NOMO-1 (cell line): Measurements from ENCODE around the gene OR52W1.

Experiments used
- DNase-seq, 2 experiments: peaks; one replicate each; lab custom pipeline; 2025; ENCODE audit not compliant: unreplicated experiment in 2 of 2; lab: John Stamatoyannopoulos, UW

OR52W1 gene

GRCh38 chr11:6199174-6199810 is at the start of gene OR52W1:
OR52W1 (plus strand) TSS chr11:6199224; CDS start chr11:6199224, 0 bp downstream.
- DNase-seq, result no peak

DNA sequence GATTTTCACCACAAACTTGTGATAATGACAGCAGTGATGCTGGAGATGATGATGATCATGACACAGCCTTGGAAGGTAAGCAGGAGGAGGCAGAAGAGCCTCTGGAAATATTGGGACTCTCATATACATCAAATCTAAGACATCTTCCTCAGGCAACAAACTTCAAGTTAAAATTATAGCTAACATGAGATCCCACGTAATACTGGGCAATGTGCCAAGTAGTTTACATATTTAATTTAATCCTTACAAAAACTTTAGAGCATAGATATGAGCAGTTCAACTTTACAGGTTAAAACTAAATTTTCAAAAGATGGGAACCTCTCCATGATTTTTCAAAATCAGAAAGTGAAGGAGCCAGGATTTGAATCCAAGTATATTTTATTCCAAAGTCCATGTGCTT is 47.9 kb upstream of the OR52W1 start:
- no peak for DNase-seq

GRCh38 chr11:6152126-6152525 is 46.9 kb upstream of the OR52W1 start:
- no peak for DNase-seq

DNA sequence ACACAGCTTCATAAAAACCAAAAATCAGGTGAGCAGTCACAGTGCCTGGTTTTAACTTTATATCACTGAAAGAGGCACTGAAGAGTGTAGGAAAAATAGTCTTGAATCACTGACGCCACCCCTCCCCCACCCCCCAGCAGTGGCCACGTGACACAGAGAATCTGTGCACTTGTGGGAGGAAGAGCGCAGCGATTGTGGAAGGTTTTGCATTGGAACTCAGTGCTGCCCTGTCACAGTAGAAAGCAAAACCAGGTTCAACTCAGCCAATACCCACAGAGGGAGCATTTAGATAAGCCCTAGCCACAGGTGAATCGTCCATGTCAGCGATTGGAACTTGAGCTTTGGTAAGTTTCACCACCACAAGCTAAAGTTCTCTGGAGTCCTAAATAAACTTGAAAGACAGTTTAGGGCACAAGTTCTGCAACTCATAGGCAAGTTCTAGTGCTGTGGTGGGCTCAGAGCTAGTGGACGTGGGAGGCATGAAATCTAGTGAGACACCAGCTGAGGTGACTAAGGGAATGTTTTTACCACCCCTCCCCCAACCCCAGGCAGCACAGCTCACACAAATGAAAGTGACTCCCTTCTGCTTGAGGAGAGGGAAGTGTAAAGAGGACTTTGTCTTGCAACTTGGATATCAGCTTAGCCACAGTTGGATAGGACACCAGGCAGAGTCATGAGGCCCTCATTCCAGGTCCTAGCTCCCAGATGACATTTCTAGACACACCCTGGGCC is 42.2 kb upstream of the OR52W1 start:
- DNase-seq, result peak; percentile 52 to 53

GRCh38 chr11:6170226-6170625 is 28.8 kb upstream of the OR52W1 start, which contains the start of gene OR52B2:
OR52B2 (minus strand) TSS chr11:6170326; CDS start chr11:6170326, 0 bp downstream.
- DNase-seq, result no peak

- no peak for DNase-seq
These were observed 23.6 kb upstream of the OR52W1 start for GRCh38 chr11:6175440-6175839.

DNA sequence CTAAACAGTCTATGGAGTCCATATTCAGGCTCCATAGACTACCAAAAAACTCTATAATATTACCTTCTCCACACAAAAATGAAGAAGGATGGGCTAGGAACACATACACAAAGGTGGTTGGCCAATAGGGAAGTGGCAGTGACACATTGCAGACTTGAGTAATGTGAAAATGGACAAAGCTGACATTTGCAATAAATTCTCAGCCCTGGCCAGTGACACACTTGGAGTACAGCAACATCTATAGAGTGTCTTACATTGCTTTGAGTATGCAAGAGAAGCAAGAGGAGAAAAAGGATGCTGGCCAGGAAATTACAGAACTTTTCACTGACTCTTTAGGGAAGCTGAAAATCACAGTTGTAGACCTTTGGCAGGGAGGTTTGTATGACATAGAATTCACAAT is 7.3 kb upstream of the OR52W1 start:
- DNase-seq, result peak; percentile 67 to 87

- no peak for DNase-seq
These were observed 4.9 kb upstream of the OR52W1 start for GRCh38 chr11:6194065-6194581.

DNA sequence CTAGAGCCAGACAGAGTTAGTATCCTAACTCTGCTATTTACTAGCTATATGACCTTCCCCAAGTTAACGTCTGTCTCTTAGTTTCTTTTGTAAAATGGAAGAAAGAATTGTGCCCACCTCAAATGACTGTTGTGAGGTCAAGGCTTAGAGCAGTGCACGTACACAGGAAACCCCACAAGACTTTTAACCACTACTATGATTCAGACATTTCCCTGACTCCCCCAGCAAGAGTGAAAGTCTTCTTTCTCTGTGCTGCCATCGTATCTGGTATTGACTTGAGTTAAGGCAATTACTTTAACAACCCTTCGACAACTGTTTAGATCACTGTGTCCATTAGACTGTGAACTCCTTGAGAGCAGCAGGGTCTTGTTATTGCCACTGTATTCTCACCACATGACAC is 2.6 kb upstream of the OR52W1 start:
- DNase-seq, result no peak

GRCh38 chr11:6197466-6198200 is 1.4 kb upstream of the OR52W1 start:
- no peak for DNase-seq

DNA sequence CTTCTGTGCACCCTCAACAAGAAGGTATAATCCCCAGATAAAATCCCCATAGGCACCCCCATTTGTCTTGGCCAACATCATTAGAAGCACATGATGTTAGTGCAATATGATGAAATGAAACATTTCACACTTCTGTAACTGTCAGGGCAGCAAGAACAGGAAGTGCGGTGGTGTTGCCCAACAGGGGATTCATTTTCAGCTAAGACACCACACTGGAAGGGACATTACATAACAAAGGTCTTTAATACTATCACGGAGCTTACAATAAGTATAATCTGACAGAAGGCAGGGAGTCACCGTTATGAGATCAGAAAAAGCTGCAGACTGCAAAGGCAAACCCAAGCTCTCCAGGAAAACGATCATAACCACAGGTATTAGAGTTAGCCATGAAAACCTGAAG is 2.0 kb downstream of the OR52W1 start:
- DNase-seq, result peak; percentile 81 to 98

GRCh38 chr11:6201481-6201880 is 2.5 kb downstream of the OR52W1 start:
- peak; percentile 57 to 72 for DNase-seq

DNA sequence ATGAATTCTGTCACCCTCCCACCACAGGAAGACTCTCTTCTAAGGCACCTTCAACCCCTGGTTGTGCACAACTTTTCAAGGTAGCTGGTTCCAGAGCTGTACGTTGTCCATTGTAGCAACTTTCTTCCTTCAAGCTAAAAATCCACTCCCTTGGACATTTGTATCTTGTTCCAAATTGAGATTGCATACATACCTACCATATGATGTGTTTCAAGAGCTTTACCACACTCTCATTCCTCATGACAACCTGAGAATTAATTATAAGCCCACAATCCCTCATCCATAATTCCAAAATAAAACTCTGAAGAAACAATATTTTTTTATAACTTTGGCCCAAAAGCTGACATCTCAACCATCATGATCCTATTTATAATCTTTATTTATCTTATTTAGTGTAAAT is 3.0 kb downstream of the OR52W1 start:
- DNase-seq, result no peak

DNA sequence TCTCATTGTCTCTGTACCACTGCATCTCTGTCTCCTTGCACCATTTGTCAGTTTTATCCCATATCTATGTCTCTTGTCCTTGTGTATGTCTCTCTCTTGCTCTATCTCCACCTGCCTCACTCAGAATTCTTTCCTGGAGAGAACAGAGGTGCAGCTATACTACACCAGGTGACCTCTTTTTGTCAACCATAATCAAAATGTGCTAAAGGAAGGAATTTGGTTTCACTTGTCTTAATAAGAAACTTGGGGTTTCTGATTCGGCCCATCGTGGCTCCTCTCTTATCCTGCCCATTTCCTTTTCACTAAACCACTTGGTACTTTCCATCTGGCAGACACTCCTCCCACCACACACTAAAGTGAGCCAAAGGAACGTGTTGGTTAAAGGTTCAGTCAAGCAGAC is 4.3 kb downstream of the OR52W1 start:
- DNase-seq, result no peak

DNA sequence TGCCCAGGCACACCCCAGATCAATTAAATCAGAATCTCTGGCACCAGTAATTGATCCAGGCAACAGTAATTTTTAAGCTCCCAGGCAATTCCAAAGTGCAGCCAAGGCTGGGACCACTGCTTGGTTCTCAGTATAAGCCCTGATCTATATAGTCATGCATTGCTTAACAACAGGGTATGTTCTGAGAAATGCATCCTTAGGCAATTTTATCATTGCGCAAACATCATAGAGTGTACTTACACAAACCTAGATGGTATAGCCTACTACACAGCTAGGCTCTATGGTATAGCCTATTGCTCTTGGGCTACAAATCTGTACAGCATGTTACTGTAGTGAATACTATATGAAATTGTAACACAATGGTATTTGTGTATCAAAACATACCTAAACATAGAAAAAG is 5.7 kb downstream of the OR52W1 start:
- DNase-seq, result peak; percentile 53 to 89

DNA sequence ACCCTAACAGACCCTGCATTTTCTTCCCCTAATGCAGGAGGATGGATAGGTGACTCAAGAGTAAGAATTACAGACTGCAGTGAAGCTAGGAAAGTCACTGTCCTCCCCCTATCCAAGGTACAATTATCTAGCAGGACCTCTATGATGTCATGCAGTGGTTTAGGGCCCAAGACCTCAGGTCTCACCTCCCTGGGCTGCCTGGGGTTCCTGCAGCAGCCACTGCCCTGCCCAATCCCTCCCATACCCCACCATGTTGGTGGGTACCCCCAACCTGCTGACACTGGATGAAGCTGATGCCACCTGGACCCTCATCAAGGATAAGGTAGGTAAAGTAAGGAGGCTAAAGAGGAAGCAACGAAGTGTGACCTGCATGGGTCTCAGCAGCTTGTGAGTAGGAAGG is 6.3 kb downstream of the OR52W1 start, which contains the start of gene C11orf42:
Gene C11orf42, plus strand, starts transcription at position 192 of the 400 bp plus-strand sequence. Its CDS starts 59 bp downstream, at position 251.
- DNase-seq, result no peak

GRCh38 chr11:6206456-6207180 is 7.6 kb downstream of the OR52W1 start:
- DNase-seq, result no peak

GRCh38 chr11:6209801-6210200 is 10.8 kb downstream of the OR52W1 start:
- no peak for DNase-seq

- no peak for DNase-seq
These were observed 11.4 kb downstream of the OR52W1 start for GRCh38 chr11:6210274-6210955.

DNA sequence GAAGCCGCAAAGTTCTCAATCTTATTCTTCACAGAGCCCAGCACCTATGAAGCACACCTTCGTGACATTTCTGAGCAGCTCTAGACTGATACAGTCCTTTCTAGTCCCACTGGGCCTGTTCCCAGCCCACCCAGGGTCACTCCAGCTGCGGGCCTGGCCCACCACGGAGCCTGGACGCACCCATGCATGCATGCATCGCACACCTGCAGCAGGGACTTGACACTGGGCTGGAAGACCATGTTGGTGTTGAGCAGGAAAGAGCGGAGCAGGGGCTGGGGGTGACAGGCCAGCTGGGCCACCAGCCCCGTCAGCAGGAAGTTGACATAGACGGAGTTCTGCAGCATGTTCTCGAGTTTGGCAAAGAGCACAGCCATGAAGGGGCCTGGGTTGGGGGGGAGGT is 15.5 kb downstream of the OR52W1 start:
- no peak for DNase-seq
